Adrenal gland (tissue), 12 donors: ENCODE results near the gene EXOC3. TPM values are rescaled to one million over a fixed set of nuclear protein-coding genes. Genes with fewer than 3 reads are reported as not detected.
A peak's percentile ranks its signal among the peaks of the same experiment; 100 is the strongest.

Experiments
- DNase-seq, 7 donors: peaks; one replicate each; pipeline ENCODE4 v3.0.0-alpha.2; 2019 to 2020
- H3K27ac ChIP-seq, 5 donors: fragments of 200-600 bp; sonication (generic) in 4 of 5; 1 replicate in 3 of 5; 2 replicates in 2 of 5; pipeline versions ENCODE4 v1.5.1 to v1.8.0; 2016 to 2020; ENCODE audit warnings: mild to moderate bottlenecking in 1 of 5
- H3K27me3 ChIP-seq: fragments of 200-600 bp; 2 replicates; pipeline ENCODE4 v1.8.0; 2021
- H3K36me3 ChIP-seq, 2 donors: fragments of 200-600 bp; replicated peaks in 1 of 2; 1 replicate in 1 of 2; 2 replicates in 1 of 2; pipeline versions ENCODE4 v1.5.1 to v1.8.0; 2018 to 2022
- H3K4me1 ChIP-seq, 2 donors: fragments of 200-600 bp; replicated peaks in 1 of 2; 1 replicate in 1 of 2; 2 replicates in 1 of 2; pipeline versions ENCODE4 v1.5.1 to v1.8.0; 2018 to 2021
- H3K4me3 ChIP-seq, 4 donors: fragments of 200-600 bp; sonication (generic) in 3 of 4; one replicate each; pipeline ENCODE4 v1.5.1; 2016 to 2018
- H3K9me3 ChIP-seq, 3 donors: fragments of 200-600 bp; sonication (generic) in 1 of 3; replicated peaks in 1 of 3; 1 replicate in 2 of 3; 2 replicates in 1 of 3; pipeline versions ENCODE4 v1.5.1 to v1.8.0; 2016 to 2021
- CTCF ChIP-seq, 6 experiments: fragments of 450-650 bp in 4 of 6; fragments of 200-600 bp in 2 of 6; sonication (generic) in 1 of 6; IDR thresholded peaks; 1 replicate in 5 of 6; 2 replicates in 1 of 6; pipeline versions ENCODE4 v1.5.1 to v1.8.0; 2016 to 2021; ENCODE audit warnings: antibody characterized with exemption in 6 of 6, mild to moderate bottlenecking in 2 of 6, moderate library complexity in 1 of 6
- POLR2A ChIP-seq, 2 donors: fragments of 450-650 bp; IDR thresholded peaks; one replicate each; pipeline ENCODE4 v1.6.1; 2017; ENCODE audit warnings: antibody characterized with exemption in 2 of 2, mild to moderate bottlenecking in 2 of 2, moderate library complexity in 1 of 2
- WGBS, 4 donors: extraction: QIAGEN DNeasy Blood & Tissue Kit in 2 of 4; methylation state at CpG; one replicate each; pipeline versions ENCODE4 v1.1.5 to v1.1.7; 2013 to 2017; 5-methylcytosine and 5-hydroxymethylcytosine counted together
- intact Hi-C, 2 donors: fragments of 100-400 bp; cut with DNase I; formaldehyde crosslinking; loops; one replicate each; pipeline versions ENCODE4 v1.14.1 to v1.15.0; 2022 to 2023
- polyA plus RNA-seq, 3 donors: library from polyadenylated mRNA; stranded (reverse); fragments of 200-250 nt in 2 of 3; fragments of 350-450 nt in 1 of 3; fragmentation: Illumina TruSeq in 1 of 3; extraction: RNeasy Lipid Tissue Mini Kit (QIAGEN cat#74804) in 1 of 3; gene quantifications; one replicate each; pipeline ENCODE4 v1.2.3, GENCODE V29; 2013 to 2014
- total RNA-seq, 9 donors: library from RNA; depleted of rRNA in 4 of 9; stranded (reverse); fragments of >200 nt in 4 of 9; fragments of 120-200 nt in 1 of 9; fragmentation: NEBNext Ultra II Directional in 1 of 9; extraction: Animal tissue kit (Norgen Biotek cat#: 25700) in 1 of 9; gene quantifications; one replicate each; pipeline versions ENCODE4 v1.1.0 to v1.2.4, GENCODE V29; 2013 to 2023
- donor health status: healthy with polysubstance abuse.
- donor health status: Bipolar disorder and iron deficiency.
- donor health status: DM: yes; HTN: yes; CAD: no.
- donor health status: DM: no; HTN: no; CAD: no.
- donor health status: DM: no; HTN: no; CAD: no.
- donor health status: DM: yes; HTN: yes; CAD: no.

The EXOC3 gene
- total and polyA plus RNA-seq, 12 donors, result 24.7 to 66.4 (median 42.7) TPM

- intact Hi-C loops, result no loop called here
- 87 to 89% (median 89%) methylated on average over 19 of the region's 19 CpGs for WGBS, 4 donors
- DNase-seq, result peak in 2 of 7 donors; percentile 6 to 42
These were observed 3.3 kb downstream of the EXOC3 start for GRCh38 chr5:446066-446882.

GRCh38 chr5:446883-447263 is 3.9 kb downstream of the EXOC3 start:
- H3K4me3 ChIP-seq, result no peak overlapping the region
- H3K36me3 ChIP-seq, result peaks cover 0 to 34% of the 10 kb centered on the region in 2 donors
- TF ChIP-seq POLR2A (IDR thresholded peaks at IDR 0.05), result no peak
- peak; percentile 34 to 56 (median 36) for TF ChIP-seq CTCF (IDR thresholded peaks at IDR 0.05)
- intact Hi-C loops, result no loop called here
- DNase-seq, result peak in 2 of 7 donors; percentile 15 to 43
- H3K27ac ChIP-seq, result no peak overlapping the region
- peaks cover 0 to 5% (median 5%) of the 10 kb centered on the region in 3 donors for H3K9me3 ChIP-seq
- H3K4me1 ChIP-seq, result peaks cover 6 to 17% of the 10 kb centered on the region in 2 donors
- H3K27me3 ChIP-seq, result no peaks in the 10 kb centered on the region
- whole genome bisulfite sequencing, 4 donors, result 45 to 60% (median 51%) methylated on average over 4 to 7 of the region's 7 CpGs

More at GRCh38 chr5:446066-446882, 3.3 kb downstream of the EXOC3 start:
- no peak overlapping the region for H3K27ac ChIP-seq
- H3K27me3 ChIP-seq, result no peaks in the 10 kb centered on the region
- H3K4me3 ChIP-seq, result no peak overlapping the region
- H3K36me3 ChIP-seq, result peaks cover 0 to 34% of the 10 kb centered on the region in 2 donors
- peaks cover 6 to 18% of the 10 kb centered on the region in 2 donors for H3K4me1 ChIP-seq
- TF ChIP-seq POLR2A (IDR thresholded peaks at IDR 0.05) (no peak), CTCF (IDR thresholded peaks at IDR 0.05) (no peak)
- H3K9me3 ChIP-seq, result no peaks in the 10 kb centered on the region

GRCh38 chr5:447501-447900 is 4.5 kb downstream of the EXOC3 start:
- WGBS, 4 donors, result 88 to 92% (median 91%) methylated on average over 17 to 21 of the region's 21 CpGs
- Histone ChIP-seq H3K36me3 (peaks cover 0 to 34% of the 10 kb centered on the region in 2 donors), H3K4me3 (no peak overlapping the region), H3K27me3 (no peaks in the 10 kb centered on the region), H3K4me1 (peaks cover under 1 to 10% of the 10 kb centered on the region in 2 donors), H3K27ac (peak overlapping the region in 1 of 5 donors; percentile 9), H3K9me3 (peaks cover 0 to 11% (median 5%) of the 10 kb centered on the region in 3 donors)
- intact Hi-C loops, result no loop called here
- peak in 1 of 7 donors; percentile 48 for DNase-seq
- TF ChIP-seq POLR2A (IDR thresholded peaks at IDR 0.05) (no peak), CTCF (IDR thresholded peaks at IDR 0.05) (no peak)

DNA sequence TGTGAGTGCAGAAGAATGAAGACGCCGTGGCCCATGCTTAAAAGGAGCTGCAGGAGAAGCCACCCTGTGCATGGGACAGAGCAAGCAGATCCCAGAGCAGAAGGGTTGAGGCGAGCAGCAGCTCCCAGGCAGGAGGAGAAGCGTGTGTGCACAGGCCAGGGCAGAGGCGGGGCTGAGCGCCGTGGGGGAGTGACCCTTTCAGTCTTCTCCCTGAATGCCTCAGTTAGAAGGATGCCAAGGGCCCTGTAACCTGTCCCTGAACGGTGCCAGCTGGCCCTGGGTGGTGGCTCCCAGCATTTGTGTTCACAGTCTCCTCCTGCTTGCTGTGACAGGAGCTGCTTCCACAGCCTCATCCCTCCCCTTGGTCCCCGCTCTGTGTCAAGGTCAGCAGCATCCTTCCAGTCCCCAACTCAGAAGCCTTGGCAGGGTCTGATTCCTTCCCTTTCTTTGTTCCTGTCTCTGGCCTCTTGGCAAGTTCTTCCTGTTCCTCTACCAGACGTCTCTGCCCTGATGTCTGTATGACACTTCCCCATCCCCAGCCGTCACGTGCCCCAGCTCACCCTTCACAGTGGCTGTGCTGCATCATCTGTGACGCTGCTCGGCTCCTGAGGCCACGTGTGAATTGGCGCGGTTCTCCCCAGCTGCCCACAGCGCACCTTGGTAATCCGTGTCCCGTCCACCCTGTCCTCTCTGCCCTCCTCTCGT is 5.2 kb downstream of the EXOC3 start:
- DNase-seq, result peak; percentile 40 to 73 (median 60)
- Histone ChIP-seq H3K27me3 (no peaks in the 10 kb centered on the region), H3K4me1 (peaks cover 0 to 10% of the 10 kb centered on the region in 2 donors), H3K9me3 (peaks cover 0 to 11% (median 5%) of the 10 kb centered on the region in 3 donors), H3K36me3 (peaks cover 0 to 41% of the 10 kb centered on the region in 2 donors), H3K4me3 (no peak overlapping the region), H3K27ac (peak overlapping the region in 1 of 5 donors; percentile 9)
- 74 to 85% (median 83%) methylated on average over 20 to 21 of the region's 21 CpGs for WGBS, 4 donors
- intact Hi-C loops, result no loop called here
- TF ChIP-seq CTCF (IDR thresholded peaks at IDR 0.05) (no peak), POLR2A (IDR thresholded peaks at IDR 0.05) (no peak)
